Prostate gland (tissue), 2 donors: ENCODE results near the gene GNG13.

Source experiments
- POLR2A ChIP-seq: fragments of 450-650 bp; IDR thresholded peaks from one replicate; pipeline ENCODE4 v1.6.1; 2016; ENCODE audit warnings: antibody characterized with exemption, mild to moderate bottlenecking
- POLR2AphosphoS5 ChIP-seq: sonication (generic); formaldehyde crosslinking; IDR thresholded peaks from one replicate; pipeline ENCODE4 v1.6.1; 2017; ENCODE audit warnings: antibody characterized with exemption
- TF ChIP-seq, protein P1 (sequence below), 4 experiments: fragments of 200-600 bp in 2 of 4; fragments of 450-650 bp in 2 of 4; sonication (generic) in 2 of 4; IDR thresholded peaks; 1 replicate in 3 of 4; 2 replicates in 1 of 4; pipeline ENCODE4 v1.5.1; 2016 to 2019; ENCODE audit warnings: antibody characterized with exemption in 4 of 4, mild to moderate bottlenecking in 2 of 4, moderate library complexity in 2 of 4

GRCh38 chr16:792221-792995 lies 8.1 kb downstream of the GNG13 start:
- TF ChIP-seq, protein P1, sequence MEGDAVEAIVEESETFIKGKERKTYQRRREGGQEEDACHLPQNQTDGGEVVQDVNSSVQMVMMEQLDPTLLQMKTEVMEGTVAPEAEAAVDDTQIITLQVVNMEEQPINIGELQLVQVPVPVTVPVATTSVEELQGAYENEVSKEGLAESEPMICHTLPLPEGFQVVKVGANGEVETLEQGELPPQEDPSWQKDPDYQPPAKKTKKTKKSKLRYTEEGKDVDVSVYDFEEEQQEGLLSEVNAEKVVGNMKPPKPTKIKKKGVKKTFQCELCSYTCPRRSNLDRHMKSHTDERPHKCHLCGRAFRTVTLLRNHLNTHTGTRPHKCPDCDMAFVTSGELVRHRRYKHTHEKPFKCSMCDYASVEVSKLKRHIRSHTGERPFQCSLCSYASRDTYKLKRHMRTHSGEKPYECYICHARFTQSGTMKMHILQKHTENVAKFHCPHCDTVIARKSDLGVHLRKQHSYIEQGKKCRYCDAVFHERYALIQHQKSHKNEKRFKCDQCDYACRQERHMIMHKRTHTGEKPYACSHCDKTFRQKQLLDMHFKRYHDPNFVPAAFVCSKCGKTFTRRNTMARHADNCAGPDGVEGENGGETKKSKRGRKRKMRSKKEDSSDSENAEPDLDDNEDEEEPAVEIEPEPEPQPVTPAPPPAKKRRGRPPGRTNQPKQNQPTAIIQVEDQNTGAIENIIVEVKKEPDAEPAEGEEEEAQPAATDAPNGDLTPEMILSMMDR (IDR thresholded peaks at IDR 0.05), result no peak
- no peak for TF ChIP-seq POLR2AphosphoS5
- no peak for TF ChIP-seq POLR2A
